KMS-11 (cell line): ENCODE data around the gene SEMA3B.

Experiments
- H2AFZ ChIP-seq: fragments of 200-600 bp; sonication (generic); 2 replicates; pipeline ENCODE4 v1.6.1; 2016; ENCODE audit warnings: antibody characterized with exemption, mixed run types, low read depth
- H3K27ac ChIP-seq: fragments of 200-600 bp; sonication (generic); 2 replicates; pipeline ENCODE4 v1.6.1; 2016; ENCODE audit warnings: mild to moderate bottlenecking, mixed run types
- H3K27me3 ChIP-seq: fragments of 200-600 bp; sonication (generic); 2 replicates; pipeline ENCODE4 v1.6.1; 2017; ENCODE audit warnings: mild to moderate bottlenecking, low read depth, mixed run types, moderate library complexity; ENCODE audit not compliant: insufficient read depth
- H3K36me3 ChIP-seq: fragments of 200-600 bp; sonication (generic); 2 replicates; pipeline ENCODE4 v1.6.1; 2017; ENCODE audit warnings: mild to moderate bottlenecking, mixed run types; ENCODE audit not compliant: insufficient read depth
- H3K4me1 ChIP-seq: fragments of 200-600 bp; sonication (generic); 2 replicates; pipeline ENCODE4 v1.6.1; 2016; ENCODE audit warnings: mild to moderate bottlenecking, low read depth, mixed run types; ENCODE audit not compliant: poor library complexity, severe bottlenecking
- H3K4me2 ChIP-seq: fragments of 200-600 bp; sonication (generic); 2 replicates; pipeline ENCODE4 v1.7.0; 2016; ENCODE audit warnings: mild to moderate bottlenecking, mixed run types
- H3K4me3 ChIP-seq: fragments of 200-600 bp; sonication (generic); IDR thresholded peaks from 2 replicates; pipeline ENCODE4 v1.6.1; 2017; ENCODE audit warnings: low read depth, low read length, mixed read lengths; ENCODE audit not compliant: insufficient read depth
- H3K79me2 ChIP-seq: fragments of 200-600 bp; sonication (generic); 2 replicates; pipeline ENCODE4 v1.6.1; 2016; ENCODE audit warnings: low read depth, mixed run types; ENCODE audit not compliant: insufficient read depth
- H3K9ac ChIP-seq: fragments of 200-600 bp; sonication (generic); 2 replicates; pipeline ENCODE4 v1.6.1; 2016; ENCODE audit warnings: mild to moderate bottlenecking, mixed run types
- H4K20me1 ChIP-seq: fragments of 200-600 bp; sonication (generic); 2 replicates; pipeline ENCODE4 v1.6.1; 2016; ENCODE audit warnings: mild to moderate bottlenecking, mixed run types; ENCODE audit not compliant: insufficient read depth
- TF ChIP-seq, protein P1 (sequence below): fragments of 200-600 bp; sonication (generic); conservative IDR thresholded peaks from 2 replicates; pipeline ENCODE4 v1.6.1; 2017; ENCODE audit warnings: low read depth, mild to moderate bottlenecking, antibody characterized with exemption, low read length, moderate library complexity, mixed read lengths

The SEMA3B gene

DNA sequence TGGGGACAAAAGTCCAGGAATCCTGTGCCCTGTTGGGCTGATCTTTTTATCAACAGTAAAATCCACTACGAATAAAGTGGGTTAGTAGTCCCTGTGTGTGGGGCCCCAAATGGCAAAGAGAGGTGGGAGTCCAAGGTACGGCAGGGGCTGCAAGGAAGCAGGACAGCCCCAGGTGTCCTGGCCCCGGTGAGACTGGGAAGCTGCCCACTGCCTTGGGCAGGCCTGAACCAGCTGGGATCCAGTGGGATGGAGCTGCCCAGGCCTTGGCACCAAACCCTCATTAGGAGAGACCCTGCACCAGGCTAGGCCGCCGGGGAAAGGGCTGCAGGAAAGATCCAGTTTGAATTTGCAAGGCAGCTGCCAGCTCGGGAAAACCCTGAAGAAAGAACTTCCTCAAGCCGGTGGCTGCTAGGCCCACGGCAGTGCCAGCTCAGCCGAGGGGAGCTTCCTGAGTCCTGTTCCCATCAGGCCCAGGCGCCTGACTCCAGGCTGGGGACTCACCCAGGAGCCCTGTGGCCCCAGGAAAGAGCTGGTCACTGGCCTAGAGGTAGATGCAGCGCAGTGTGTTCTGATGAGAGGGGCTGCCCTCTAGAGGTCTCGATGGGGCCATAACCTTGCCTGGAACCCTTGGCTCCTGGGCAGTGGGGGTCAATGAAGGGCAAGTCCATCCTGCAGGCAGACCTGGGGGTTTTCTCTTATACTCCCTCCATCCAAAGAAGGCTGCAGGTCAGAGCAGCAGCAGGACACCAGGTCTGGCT, 47.4 kb upstream of the SEMA3B start:
- no peak overlapping the region for H3K27ac ChIP-seq
- H3K4me3 ChIP-seq, result no peak overlapping the region
- H2AFZ ChIP-seq, result no peak overlapping the region
- no peaks in the 10 kb centered on the region for H3K36me3 ChIP-seq
- H3K4me1 ChIP-seq, result peaks cover 4% of the 10 kb centered on the region
- no peaks in the 10 kb centered on the region for H4K20me1 ChIP-seq
- H3K9ac ChIP-seq, result no peak overlapping the region
- H3K4me2 ChIP-seq, result no peak overlapping the region
- TF ChIP-seq, protein P1, sequence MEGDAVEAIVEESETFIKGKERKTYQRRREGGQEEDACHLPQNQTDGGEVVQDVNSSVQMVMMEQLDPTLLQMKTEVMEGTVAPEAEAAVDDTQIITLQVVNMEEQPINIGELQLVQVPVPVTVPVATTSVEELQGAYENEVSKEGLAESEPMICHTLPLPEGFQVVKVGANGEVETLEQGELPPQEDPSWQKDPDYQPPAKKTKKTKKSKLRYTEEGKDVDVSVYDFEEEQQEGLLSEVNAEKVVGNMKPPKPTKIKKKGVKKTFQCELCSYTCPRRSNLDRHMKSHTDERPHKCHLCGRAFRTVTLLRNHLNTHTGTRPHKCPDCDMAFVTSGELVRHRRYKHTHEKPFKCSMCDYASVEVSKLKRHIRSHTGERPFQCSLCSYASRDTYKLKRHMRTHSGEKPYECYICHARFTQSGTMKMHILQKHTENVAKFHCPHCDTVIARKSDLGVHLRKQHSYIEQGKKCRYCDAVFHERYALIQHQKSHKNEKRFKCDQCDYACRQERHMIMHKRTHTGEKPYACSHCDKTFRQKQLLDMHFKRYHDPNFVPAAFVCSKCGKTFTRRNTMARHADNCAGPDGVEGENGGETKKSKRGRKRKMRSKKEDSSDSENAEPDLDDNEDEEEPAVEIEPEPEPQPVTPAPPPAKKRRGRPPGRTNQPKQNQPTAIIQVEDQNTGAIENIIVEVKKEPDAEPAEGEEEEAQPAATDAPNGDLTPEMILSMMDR, result no peak
- H3K79me2 ChIP-seq, result no peaks in the 10 kb centered on the region
- peaks cover 11% of the 10 kb centered on the region; the same call in 1 of the 2 replicates for H3K27me3 ChIP-seq

DNA sequence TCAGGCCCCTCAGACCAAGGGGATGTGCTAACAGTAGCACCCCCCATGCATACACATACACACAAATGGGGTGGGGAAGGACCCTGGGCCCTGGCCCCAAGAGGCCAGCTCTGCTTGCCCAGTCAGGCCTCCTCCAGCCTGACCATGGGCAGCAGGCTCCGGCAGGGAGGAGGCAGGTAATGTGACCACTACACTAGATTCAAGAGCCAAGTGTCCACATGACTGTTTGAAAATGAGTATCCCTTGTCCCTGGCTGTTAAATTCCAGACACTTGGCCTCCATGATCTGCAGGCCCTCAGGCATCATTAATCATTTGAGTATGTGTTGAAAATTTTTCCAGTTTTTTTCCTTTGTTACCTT, 46.8 kb upstream of the SEMA3B start:
- Histone ChIP-seq H3K9ac (no peak overlapping the region), H3K79me2 (no peaks in the 10 kb centered on the region), H3K27ac (no peak overlapping the region), H3K27me3 (peaks cover 11% of the 10 kb centered on the region; the same call in 1 of the 2 replicates), H2AFZ (no peak overlapping the region), H4K20me1 (no peaks in the 10 kb centered on the region), H3K4me2 (no peak overlapping the region), H3K36me3 (no peaks in the 10 kb centered on the region), H3K4me3 (no peak overlapping the region), H3K4me1 (peaks cover 4% of the 10 kb centered on the region)
- TF ChIP-seq, protein P1, result no peak

DNA sequence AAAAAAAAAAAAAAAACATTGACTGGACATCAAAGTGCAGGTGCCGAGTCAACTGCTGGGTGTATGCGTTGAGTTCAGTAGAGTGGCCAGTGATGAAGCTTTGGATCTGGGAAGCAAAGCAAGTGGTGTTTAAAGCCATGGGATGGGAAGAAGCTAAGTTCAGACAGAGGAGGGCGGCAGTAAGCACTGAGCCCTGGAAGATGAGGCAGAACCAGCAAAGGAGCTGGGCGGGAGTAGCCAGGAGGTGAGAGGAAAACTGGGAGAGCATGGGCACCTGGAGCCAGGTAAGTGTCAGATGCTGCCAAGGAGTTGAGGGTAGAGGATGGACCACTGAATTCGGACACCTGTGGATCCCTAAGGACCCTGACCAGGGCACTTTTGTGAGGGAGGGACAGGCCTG, 44.3 kb upstream of the SEMA3B start:
- H4K20me1 ChIP-seq, result no peaks in the 10 kb centered on the region

DNA sequence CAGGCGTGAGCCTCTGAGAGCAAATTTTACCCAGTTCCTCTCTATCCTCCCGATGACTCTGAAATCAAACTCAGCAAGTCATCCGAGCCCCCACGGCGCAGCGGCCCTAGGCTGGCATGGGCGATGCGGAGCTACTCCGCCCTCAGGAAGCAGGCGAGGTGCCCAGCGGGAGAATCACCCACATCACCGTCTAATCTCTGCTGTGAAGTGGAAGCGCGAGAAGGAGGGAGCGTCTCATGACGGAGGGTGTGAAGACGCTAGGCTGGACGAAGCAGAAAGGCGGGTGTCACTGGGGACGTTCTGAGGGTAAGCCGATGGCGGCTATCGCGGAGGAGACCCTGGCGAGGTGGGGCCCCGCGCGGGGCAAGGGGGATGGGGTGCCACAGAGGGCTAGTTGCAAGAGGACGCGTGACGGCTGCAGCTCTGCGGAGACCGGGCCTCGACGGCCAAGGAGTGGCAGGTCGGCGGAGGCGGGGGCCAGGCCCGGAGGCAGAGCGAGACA, 42.0 kb upstream of the SEMA3B start:
- Histone ChIP-seq H3K27me3 (0 out of 2 replicates have a peak, but pooled peaks cover 2% of the 10 kb centered on the region), H3K9ac (peak overlapping the region; percentile 37; the same call in 1 of the 2 replicates), H4K20me1 (no peaks in the 10 kb centered on the region), H3K4me3 (peak overlapping the region; percentile 28), H3K4me2 (peak overlapping the region; percentile 64), H3K36me3 (no peaks in the 10 kb centered on the region), H3K27ac (no peak overlapping the region), H2AFZ (peak overlapping the region; percentile 83), H3K4me1 (peaks cover 4% of the 10 kb centered on the region), H3K79me2 (no peaks in the 10 kb centered on the region)
- TF ChIP-seq, protein P1, result no peak

More for the DNA sequence above, 44.3 kb upstream of the SEMA3B start:
- H3K36me3 ChIP-seq, result no peaks in the 10 kb centered on the region
- no peak overlapping the region for H3K4me2 ChIP-seq
- peaks cover 4% of the 10 kb centered on the region; the same call in 1 of the 2 replicates for H3K27me3 ChIP-seq
- no peak overlapping the region for H3K4me3 ChIP-seq
- no peak overlapping the region for H3K9ac ChIP-seq
- H2AFZ ChIP-seq, result no peak overlapping the region
- peaks cover 4% of the 10 kb centered on the region for H3K4me1 ChIP-seq
- H3K27ac ChIP-seq, result no peak overlapping the region
- H3K79me2 ChIP-seq, result no peaks in the 10 kb centered on the region
- TF ChIP-seq, protein P1, result no peak
